H1 (cell line): ENCODE results near the gene H6PD.

ENCODE experiments used
- CTCF ChIP-seq, 3 experiments: IDR thresholded peaks; 1 replicate in 2 of 3; 2 replicates in 1 of 3; pipeline versions ENCODE4 v1.5.1 to v1.6.1; 2011; ENCODE audit warnings: low read length in 3 of 3, mild to moderate bottlenecking in 3 of 3, inconsistent platforms in 2 of 3, low read depth in 1 of 3, moderate library complexity in 1 of 3; ENCODE audit not compliant: insufficient read depth in 1 of 3; ENCODE audit errors: control extremely low read depth in 1 of 3
- EZH2 ChIP-seq: fragments of 200-600 bp; sonication (generic); IDR thresholded peaks from 2 replicates; pipeline ENCODE4 v1.7.1; 2012; ENCODE audit warnings: low read depth, mild to moderate bottlenecking, moderate library complexity, low read length, inconsistent platforms; ENCODE audit not compliant: severe bottlenecking
- MAX ChIP-seq: IDR thresholded peaks from 2 replicates; pipeline ENCODE4 v1.6.1; 2012; ENCODE audit warnings: inconsistent platforms
- RNF2 ChIP-seq: fragments of 200-900, 300-1000 bp; sonication (generic); IDR thresholded peaks from 2 replicates; pipeline ENCODE4 v1.7.1; 2016; ENCODE audit warnings: borderline replicate concordance, low read depth, mild to moderate bottlenecking, antibody characterized with exemption, low read length; ENCODE audit not compliant: poor library complexity, severe bottlenecking; ENCODE audit errors: missing control alignments

GRCh38 chr1:9313576-9313975 is 79.0 kb downstream of the H6PD start:
- TF ChIP-seq EZH2 (no peak), CTCF (IDR thresholded peaks at IDR 0.05; ENCODE audit: control extremely low read depth in 1 of 3, insufficient read depth in 1 of 3, low read depth in 1 of 3, low read length in 3 of 3) (no peak), RNF2 (no peak), MAX (no peak)
